Activated naive CD4-positive, alpha-beta T cell treated with anti-CD3 and anti-CD28 coated beads, Interleukin-2, amount 50 U/mL, for 16 hours (primary cell): Measurements from ENCODE around the gene KLF18.
"Not testable (repeated sequence)": the region's sequence is repeated elsewhere in the genome, so short reads cannot be mapped to it uniquely, and the experiment has no call there.

ENCODE experiments used
- DNase-seq: peaks from one replicate; pipeline ENCODE4 v3.0.0-alpha.2; 2020

The KLF18 gene

DNA sequence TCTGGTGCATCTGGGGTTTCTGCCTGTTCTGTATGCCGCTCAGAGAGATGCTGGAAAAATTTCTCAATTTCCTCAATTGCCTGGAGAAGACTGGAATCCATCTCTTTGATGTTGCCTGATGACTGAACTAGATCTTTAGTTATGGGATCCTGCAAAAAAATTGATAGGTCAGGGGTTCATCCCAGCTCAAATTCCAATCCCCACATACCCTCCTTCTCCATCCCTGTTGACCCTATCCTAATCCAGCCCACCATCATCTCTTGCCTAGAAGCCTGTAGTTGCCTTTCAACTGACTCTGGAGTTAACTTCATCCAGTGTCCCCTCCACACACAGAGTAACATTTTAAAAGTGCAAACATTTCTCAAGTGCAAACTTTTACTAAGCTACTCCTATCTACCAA, at the start of gene KLF18:
TSS of gene KLF18 (minus strand) at position 101 of the 400 bp plus-strand sequence. CDS start at position 101, 0 bp downstream.
- DNase-seq = no peak

DNA sequence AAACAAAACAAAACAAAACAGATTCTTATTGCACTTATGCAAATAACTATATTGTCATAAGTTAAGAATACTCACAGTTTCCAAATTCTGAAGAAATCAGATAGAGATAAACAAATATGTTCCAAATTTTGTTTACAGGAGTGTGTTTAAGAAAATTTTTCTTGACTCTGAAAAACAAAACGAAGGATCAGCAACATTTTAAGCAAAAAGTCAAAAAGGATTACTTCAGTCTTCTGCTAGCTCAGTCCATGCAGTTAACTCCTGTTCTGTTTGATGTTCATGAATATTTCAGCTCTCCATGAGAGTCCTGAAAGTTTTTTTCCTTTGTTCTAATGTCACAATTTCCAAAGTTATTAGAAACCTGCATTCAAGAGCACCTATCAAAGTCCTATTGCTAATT, 33.2 kb upstream of the KLF18 start:
- no peak for DNase-seq

DNA sequence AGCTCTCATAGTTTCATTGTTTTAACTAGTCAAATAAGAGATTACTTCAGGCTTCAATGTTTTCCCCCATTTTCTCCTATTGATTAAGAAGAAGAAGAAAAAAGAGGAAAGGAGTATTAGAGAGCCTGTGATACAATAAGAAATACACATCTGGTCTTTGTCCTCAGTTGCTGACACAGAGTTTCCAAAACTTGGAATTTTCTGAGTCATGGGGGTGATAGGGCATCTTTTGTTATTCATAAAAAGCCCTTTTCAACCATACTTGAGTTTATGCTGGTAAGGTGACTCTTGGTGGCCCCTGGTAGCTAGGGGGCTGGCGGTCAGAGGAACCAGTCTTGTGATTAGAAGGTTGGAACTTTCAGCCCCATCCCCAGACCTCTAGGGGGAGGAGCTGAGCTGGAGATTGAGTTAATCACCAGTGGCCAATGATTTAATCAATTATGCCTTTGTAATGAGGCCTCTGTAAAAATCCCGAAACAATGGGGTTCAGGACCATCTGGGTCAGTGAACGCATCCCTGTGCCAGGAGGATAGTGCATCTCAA, 28.9 kb upstream of the KLF18 start:
- no peak for DNase-seq

DNA sequence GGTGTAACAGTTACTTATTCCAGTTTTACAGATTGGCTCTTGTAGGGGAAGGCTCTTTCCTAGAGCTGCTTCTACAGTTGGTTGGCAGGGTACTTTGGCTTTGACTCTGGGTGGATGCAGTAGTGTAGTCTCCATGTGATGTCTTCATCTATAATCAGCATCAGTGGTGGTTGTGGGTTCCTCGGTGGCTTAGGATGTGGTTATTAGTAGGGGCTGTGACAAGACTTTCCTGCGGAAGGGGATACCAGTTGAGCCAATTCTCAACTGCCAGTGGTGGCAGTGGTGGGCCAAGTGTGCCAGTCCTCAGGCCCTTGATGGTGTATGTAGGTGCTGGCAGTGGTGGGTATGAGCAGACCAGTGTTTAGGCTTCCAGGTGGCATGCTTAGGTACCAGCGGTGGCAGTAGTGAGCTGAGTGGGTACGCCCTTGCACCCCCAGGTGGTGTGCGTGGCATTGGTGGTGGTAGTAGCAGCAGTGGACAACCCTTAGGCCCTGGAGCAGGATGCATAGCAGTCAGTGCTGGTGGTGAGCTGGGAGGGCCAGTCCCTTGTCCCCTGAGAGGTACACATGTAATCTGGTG, 27.2 kb upstream of the KLF18 start:
- no peak for DNase-seq

DNA sequence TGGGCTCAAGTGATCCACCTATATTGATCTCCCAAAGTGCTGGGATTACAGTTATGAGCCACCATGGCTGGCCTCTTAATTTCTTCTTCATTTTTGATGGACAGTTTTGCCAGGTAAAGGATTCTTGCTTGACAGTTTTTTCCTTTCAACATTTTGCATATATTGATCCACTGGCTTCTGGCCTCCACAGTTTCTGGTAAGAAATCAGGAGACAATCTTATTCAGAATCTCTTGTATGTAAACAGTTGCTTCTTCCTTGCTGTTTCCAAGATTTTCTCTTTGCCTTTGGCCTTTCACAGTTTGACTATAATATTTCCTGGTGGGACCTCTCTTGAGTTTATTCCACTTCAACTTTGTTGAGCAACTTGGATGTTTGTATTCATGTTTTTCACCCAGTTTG, 20.1 kb upstream of the KLF18 start:
- no peak for DNase-seq

DNA sequence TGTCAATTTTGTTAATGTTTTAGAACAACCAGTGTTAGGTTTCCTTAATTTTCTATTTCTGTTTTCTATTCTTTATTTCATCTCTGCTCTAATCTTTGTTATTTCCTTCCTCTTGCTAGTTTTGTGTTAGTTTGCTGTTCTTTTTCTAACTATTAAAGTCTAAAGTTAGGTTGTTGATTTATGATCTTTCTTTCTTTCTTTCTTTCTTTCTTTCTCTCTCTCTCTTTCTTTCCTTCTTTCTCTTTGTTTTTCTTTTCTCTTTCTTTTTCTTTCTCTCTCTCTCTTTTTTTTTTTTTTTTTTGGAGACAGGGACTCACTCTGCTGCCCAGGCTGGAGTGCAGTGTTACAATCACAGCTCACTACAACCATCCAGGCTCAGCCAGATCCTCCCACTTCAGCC, 17.4 kb upstream of the KLF18 start:
- no peak for DNase-seq

DNA sequence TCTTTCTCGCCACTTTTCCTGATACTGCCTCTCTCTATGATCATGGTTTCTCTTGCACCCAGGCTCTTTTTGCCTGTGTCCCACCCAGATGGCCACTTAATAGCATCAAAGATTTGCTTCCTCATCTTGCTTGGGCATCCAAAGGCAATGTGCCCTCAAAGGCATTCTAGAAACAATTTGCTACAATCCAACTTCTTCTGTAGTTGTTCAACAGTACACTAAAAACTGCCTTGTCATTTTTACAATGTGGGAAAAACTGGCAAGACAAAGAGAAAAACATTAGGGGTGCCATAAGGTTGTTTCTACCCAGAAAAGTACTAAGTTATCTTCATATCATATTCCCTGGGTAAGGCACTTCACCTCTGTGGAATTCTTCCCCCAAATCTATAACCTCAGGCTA, 16.5 kb upstream of the KLF18 start:
- DNase-seq = no peak

DNA sequence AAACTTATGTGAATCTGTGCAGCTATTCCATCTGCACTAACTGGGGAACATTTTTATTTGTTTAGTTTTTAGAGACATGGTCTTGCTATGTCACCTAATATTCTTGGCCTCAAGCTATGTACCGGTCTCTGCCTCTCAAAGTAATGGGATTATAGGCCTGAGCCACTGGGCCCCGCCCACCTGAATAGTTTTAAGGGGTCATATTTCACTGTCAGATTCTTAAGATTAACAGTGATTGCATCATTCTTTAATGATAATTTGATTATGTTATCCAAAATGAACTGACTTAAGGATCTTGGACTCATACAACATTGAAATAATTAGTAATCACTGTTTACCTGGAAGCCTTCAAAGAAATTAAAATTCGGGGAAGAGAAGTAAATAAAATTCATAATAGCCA, 12.6 kb upstream of the KLF18 start:
- no peak for DNase-seq

DNA sequence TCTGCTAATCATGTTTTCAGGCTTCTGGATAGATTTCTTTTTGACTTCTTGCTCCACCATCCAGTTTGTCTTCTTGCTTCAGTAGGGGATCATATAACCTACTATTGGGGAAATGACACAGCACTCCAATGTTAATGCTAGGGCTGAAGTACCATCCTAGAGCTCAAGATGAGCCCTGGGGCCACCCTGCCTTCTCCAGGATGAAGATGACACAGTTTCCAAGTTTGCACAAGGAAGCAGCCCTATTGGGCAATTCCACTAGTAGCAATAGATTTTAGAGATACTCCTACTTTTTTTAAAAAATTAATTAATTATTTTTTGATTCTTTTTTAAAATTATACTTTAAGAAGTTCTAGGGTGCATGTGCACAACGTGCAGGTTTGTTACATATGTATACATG, 11.3 kb upstream of the KLF18 start:
- no peak for DNase-seq

DNA sequence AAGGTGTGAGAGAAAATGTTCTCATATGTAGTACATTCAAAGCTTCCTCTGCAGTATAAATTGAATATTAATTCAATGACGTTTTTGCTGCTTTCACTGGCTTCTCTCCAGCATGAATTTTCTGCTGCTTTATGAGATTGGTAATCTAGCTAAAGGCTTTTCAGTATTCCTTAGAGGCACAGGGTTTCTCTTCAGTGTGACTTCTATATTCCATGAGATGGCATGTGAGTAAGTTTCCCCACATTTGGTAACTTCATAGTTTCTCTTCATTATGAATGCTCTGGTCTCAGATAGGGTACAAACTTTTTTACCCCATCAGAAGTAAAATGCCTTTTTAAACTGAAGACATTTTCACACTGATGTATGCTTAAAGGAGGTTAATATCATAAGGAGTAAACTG, 10.4 kb upstream of the KLF18 start:
- no peak for DNase-seq

DNA sequence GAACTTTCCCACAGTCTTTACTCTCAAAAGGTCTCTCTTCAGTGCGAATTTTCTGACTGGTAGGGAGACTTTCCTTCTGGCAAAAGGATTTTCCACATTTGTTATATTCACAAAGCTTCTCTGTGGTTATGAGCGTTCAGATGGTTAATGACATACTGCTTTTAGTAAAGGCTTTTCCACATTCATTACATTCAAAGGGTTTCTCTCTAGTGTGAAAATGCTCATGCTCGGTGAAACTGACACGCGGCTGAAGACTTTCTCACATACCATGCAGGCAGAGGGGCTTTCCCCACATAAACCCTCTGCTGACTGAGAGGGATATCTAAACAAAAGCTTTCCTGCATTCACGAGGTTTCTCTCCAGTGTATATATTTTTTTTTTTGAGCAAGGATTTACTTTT, 9.9 kb upstream of the KLF18 start:
- DNase-seq = no peak

DNA sequence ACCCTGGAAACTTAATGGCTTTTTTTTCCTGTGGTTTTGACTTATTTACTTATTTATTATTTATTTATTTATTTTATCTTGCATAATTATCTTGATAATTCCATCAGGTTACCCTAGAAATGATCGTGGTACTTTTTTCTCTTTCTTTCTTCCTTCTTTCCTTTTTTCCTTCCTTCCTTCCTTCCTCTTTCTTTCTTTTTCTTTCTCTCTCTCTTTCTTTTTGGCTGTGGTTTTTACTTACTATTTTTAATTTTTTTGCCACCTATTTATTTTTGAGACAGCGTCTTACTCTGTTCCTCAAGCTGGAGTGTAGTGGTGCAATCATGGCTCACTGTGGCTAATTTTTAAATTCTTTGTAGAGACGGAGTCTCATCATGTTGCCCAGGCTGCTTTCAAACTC, 6.2 kb upstream of the KLF18 start:
- DNase-seq = no peak

DNA sequence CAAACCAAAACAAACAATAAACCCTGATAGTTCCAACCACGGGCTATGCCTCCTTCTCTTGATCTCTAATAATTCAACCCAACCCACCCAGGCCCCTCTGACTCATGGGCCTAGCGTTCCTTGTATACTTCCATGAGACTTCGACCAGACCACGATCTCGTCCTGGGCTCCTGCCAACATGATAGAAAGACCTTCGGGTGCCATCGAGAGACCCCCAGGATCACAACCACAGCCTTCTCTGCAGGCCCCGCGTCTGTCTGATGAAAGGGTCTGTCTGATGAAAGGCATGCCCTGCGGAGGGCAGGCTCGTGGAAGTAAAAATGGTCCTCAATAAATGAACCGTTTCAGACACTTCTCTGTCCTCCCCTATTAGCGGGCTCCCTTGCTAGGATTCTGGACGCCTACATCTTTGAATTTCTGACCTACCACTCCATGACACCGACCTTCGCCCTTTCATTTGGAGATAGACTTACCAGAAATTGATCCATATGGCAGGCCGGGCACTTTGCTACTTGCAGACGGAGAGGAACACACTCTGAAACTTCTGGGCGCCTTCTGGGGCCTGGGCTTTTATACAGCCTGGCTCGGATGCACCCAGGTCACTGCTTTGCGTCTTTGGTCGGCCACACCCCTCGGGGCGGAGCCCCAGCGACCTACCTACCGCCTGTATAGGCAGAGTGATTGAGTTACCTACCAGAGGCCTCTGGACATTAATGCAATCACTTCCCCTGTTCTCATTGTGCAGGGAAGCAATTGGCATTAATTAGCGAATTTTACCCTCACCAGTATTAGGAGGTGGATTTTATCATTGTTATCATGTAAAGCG, 5.3 kb upstream of the KLF18 start:
- no peak for DNase-seq

DNA sequence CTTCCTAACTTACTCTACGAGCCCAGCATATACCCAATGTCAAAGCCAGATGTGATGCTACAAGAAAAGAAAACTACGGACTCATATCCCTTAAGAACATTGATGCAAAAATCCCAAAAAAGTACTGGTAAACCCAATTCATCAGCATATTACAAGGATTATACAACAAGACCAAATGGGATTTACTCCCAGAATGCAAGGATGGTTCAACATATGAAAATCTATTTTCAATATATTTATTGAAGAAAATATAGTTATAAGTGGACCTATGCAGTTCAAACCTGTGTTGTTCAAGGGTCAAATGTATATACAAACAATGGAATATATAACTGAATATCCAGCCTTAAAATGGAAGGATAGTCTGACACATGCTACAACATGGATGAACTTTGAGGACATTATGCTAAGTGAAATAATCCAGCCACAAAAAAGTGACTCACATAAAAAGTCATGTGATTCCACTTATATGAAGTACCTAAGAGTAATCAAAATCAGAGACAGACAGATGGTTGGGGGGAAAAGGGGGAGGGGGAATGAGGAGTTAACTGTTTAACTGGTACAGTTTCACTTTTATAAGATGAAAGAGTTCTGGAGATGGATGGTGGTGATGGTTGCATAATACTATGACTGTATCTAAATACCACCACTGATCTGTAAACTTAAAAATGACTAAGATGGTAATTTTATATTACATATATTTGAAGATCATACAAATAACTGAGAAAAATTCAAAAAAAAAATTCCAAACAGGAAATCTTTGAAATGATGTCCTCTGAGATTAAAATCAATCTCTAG, 3.7 kb upstream of the KLF18 start:
- DNase-seq = no peak

DNA sequence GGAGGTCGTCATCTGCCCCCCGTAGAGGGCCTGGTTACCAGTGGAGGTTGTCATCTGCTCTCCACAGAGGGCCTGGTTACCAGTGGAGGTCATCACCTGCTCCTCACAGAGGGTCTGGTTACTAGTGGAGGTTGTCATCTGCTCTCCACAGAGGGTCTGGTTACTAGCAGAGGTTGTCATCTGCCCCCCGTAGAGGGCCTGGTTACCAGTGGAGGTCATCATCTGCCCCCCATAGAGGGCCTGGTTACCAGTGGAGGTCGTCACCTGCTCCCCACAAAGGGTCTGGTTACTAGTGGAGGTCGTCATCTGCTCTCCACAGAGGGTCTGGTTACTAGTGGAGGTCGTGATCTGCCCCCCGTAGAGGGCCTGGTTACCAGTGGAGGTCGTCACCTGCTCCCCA, 1.9 kb downstream of the KLF18 start:
- not testable (repeated sequence) for DNase-seq

DNA sequence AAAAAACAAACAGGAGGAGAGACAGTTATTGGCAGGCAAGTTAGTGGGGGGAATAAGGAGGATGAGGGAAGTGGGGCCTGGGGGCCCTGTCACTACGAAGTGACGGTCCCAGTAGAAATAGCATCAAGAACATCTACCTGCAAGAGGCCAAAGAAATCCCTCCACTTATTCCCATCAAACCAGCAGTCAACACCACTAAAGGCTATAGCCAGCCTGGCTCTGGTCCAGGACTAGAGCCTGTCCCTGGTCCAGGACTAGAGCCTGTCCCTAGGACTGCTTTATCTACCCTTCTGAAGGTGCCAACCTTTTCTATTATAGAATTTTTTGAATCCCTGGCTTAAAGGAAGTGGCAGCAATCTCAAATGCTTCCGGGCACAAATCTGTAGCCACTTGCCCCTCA, 3.2 kb downstream of the KLF18 start:
- no peak for DNase-seq

DNA sequence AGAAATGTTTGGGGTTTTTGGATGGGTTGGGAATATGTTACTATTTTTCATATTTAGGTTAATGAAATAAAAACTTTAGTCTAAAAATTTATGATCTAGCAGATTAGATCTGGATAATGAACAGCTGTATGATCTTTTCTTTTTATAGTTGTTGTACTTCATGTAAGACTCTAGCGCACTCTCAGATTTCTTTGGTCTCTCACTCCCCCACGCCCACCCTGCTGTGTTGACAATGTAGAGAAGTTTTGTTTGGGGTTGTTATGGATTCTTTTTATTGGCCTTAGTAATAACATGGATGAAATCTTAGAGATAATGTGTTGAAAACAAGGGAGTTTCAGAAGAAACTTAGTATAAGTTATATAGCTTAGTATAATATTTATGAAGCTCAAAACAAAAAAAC, 5.5 kb downstream of the KLF18 start:
- DNase-seq = no peak

DNA sequence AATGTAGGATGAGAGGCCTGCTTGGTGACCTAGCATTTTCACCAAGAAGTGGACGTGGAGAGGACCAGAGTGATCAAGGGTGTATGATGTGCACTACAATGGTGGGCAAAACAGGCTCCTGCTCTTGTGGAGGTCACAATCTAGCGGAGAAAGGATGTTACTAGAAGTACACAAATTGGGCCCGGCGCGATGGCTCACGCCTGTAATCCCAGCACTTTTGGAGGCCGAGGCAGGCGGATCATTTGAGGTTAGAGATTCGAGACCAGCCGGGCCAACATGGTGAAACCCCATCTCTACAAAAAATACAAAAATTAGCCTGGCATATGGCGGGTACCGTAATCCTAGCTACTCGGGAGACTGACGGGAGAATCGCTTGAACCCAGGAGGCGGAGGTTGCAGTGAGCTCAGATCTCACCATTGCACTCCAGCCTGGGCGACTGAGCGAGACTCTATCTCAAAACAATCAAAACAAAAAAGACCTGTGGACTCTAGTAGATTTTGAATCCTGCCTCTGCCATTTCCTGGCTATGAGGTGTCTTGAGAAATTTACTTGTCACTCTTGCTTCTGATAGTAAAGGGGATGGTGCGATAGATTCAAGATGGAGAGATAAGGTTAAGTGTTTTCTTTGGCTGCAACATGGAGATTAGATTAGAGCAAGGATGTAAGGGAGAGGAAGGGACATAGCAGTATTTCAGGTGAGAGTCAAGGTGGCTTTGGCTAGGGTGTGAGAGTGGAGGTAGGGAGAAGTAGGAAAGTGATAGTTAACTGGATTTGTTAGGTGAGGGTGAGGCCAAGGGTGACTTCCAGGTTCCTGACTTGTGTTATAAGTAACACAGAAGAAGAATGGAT, 7.1 kb downstream of the KLF18 start:
- DNase-seq = no peak

DNA sequence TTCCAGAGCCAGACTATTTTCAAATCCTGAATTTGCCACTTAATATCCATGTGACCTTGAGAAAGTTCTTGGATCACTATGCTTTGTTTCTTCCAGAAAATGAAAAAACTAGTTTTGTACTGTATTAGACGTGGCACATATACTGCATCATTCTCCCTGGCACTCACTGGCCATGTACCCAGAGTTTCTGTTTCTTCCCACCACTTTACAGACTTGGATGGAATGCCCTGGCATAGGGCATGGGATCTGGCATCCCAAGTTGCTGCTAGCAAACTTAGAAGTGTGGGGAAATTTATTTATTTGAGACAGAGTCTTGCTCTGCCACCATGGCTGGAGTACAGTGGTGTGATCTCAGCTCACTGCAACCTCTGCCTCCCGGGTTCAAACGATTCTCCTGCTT, 10.0 kb downstream of the KLF18 start:
- no peak for DNase-seq

DNA sequence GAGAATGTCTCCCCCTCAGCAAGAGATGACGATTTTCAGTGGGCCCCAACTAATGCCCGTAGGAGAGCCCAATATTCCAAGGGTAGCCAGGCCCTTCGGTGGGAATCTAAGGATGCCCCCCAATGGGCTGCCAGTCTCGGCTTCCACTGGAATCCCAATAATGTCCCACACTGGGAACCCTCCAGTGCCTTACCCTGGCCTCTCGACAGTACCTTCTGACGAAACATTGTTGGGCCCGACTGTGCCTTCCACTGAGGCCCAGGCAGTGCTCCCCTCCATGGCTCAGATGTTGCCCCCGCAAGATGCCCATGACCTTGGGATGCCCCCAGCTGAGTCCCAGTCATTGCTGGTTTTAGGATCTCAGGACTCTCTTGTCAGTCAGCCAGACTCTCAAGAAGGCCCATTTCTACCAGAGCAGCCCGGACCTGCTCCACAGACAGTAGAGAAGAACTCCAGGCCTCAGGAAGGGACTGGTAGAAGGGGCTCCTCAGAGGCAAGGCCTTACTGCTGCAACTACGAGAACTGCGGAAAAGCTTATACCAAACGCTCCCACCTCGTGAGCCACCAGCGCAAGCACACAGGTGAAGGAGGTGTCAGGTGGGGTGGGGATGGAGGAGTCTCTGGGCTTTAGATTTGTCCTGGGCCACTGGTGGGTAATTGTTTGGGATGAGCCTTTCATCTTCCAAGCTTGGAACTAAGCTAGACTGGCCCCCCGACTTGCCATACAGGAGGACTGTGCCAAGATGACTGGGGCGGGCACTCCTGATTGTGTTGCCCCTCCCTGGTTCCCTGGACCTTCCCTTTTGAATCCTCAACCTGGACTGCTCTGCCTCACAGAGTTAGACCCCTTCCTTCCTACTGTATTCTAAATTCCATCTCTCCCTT, 11.6 kb downstream of the KLF18 start:
- no peak for DNase-seq

DNA sequence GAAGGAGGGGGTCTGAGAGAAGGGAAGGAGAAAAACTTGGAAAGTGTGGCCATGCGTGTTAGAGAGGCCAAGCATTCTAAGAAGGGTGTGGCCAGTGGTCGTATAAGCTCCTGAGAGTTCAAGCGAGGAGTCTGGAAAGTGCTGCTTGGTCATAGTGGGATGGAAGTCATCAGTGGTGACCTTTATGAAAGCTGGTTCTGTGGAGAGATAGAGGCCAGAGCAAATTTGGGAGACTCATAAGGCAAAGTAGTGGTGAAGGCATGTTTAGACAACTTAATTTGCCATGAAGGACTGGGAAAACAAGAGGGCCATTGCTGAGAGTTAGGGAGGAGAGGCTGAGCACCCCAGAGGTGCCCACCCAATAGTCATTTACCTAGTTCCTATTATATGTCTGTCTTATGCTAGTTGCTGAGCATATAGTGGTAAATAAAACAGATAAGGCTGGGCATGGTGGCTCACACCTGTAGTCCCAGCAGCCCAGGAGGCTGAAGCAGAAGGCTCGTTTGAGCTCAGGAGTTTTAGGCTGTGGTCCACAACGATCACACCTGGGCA, 21.0 kb downstream of the KLF18 start:
- no peak for DNase-seq
